OCI-LY3 (cell line): Measurements from ENCODE around the gene SAMSN1.

Experiments
- H2AFZ ChIP-seq: fragments of 200-600, 300-600 bp; shearing (Covaris generic); 2 replicates; pipeline ENCODE4 v1.6.0; 2014; ENCODE audit warnings: antibody characterized with exemption, low read depth, low read length
- H3K27ac ChIP-seq: fragments of 200-600, 300-600 bp; sonication (generic); 2 replicates; pipeline ENCODE4 v1.5.1; 2014; ENCODE audit warnings: mild to moderate bottlenecking, low read length, moderate library complexity, mixed read lengths
- H3K27me3 ChIP-seq: fragments of 200-600, 300-600 bp; sonication (generic); 2 replicates; pipeline ENCODE4 v1.6.1; 2014; ENCODE audit warnings: low read depth, low read length, mixed read lengths
- H3K36me3 ChIP-seq: fragments of 200-600, 300-600 bp; sonication (generic); replicated peaks from 2 replicates; pipeline ENCODE3; 2014; ENCODE audit warnings: low read depth, low read length, mixed read lengths
- H3K4me1 ChIP-seq: fragments of 300-600, 200-600 bp; sonication (generic); 2 replicates; pipeline ENCODE4 v1.6.1; 2014; ENCODE audit warnings: low read length, mixed read lengths
- H3K4me2 ChIP-seq: fragments of 200-600, 300-600 bp; sonication (generic); 2 replicates; pipeline ENCODE4 v1.6.1; 2014; ENCODE audit warnings: low read length, mixed read lengths
- H3K4me3 ChIP-seq: fragments of 300-600, 200-600 bp; sonication (generic); 2 replicates; pipeline ENCODE4 v1.5.1; 2014; ENCODE audit warnings: antibody characterized with exemption, mild to moderate bottlenecking, low read length, moderate library complexity
- H3K79me2 ChIP-seq: fragments of 300-600, 200-600 bp; shearing (Covaris generic); 2 replicates; pipeline ENCODE4 v1.6.1; 2014; ENCODE audit warnings: mild to moderate bottlenecking, low read length, mixed read lengths
- H3K9ac ChIP-seq: fragments of 300-600, 200-600 bp; shearing (Covaris generic); 2 replicates; pipeline ENCODE4 v1.6.0; 2014; ENCODE audit warnings: mild to moderate bottlenecking, low read length, moderate library complexity
- H3K9me3 ChIP-seq: fragments of 200-600, 300-600 bp; shearing (Covaris generic); 2 replicates; pipeline ENCODE4 v1.6.1; 2014; ENCODE audit warnings: low read length, mixed read lengths; ENCODE audit not compliant: insufficient read depth
- H4K20me1 ChIP-seq: fragments of 200-600, 300-600 bp; sonication (generic); 2 replicates; pipeline ENCODE4 v1.6.1; 2016; ENCODE audit warnings: low read length, mixed read lengths; ENCODE audit not compliant: insufficient read depth
- CTCF ChIP-seq: fragments of 200-600, 300-600 bp; sonication (generic); IDR thresholded peaks from 2 replicates; pipeline ENCODE4 v1.5.1; 2014; ENCODE audit warnings: antibody characterized with exemption, low read length, low read depth
- EZH2phosphoT487 ChIP-seq: fragments of 200-600 bp; shearing (Covaris generic); IDR thresholded peaks from 2 replicates; pipeline ENCODE4 v1.6.1; 2018; ENCODE audit warnings: antibody characterized with exemption, mixed run types, low read depth

The SAMSN1 gene

GRCh38 chr21:14569868-14570267, 23.8 kb upstream of the SAMSN1 start:
- no peaks in the 10 kb centered on the region for H3K27me3 ChIP-seq
- H3K9ac ChIP-seq = no peak overlapping the region
- H3K9me3 ChIP-seq = no peaks in the 10 kb centered on the region
- no peak overlapping the region for H2AFZ ChIP-seq
- peaks cover 48% of the 10 kb centered on the region for H3K4me1 ChIP-seq
- H3K79me2 ChIP-seq = no peaks in the 10 kb centered on the region
- no peak overlapping the region for H3K4me3 ChIP-seq
- H3K36me3 ChIP-seq = no peaks in the 10 kb centered on the region
- TF ChIP-seq EZH2phosphoT487 (no peak), CTCF (no peak)
- H4K20me1 ChIP-seq = no peaks in the 10 kb centered on the region
- no peak overlapping the region for H3K4me2 ChIP-seq
- H3K27ac ChIP-seq = no peak overlapping the region

DNA sequence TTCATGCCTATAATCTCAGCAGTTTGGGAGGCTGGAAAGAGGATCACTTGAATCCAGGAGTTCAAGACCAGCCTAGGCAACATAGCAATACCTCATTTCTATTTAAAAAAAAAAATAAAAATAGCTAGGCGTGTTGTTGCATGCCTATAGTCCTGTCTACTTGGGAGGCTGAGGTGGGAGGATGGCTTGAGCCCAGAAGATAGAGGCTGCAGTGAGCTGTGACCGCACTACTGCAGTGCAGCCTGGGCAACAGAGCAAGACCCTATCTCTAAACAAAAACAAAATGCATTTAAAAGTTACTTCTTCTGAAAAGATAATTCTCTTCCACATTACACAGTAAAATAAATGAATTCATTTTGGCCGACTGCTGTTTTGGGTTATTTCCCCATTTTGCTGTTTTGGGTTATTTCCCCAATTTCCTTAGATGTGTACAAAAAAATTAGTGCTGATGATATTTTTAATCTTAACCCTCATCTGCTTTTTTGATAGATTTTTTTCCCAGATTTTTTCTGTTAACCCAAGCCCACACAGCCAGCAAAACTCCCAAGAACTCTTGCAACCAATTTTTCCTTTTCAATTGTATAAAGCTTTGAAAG, 23.0 kb upstream of the SAMSN1 start:
- Histone ChIP-seq H3K36me3 (no peaks in the 10 kb centered on the region), H3K9me3 (no peaks in the 10 kb centered on the region), H3K9ac (no peak overlapping the region), H3K27me3 (no peaks in the 10 kb centered on the region), H3K4me2 (peak overlapping the region; percentile 21; the same call in 1 of the 2 replicates), H4K20me1 (no peaks in the 10 kb centered on the region), H3K27ac (no peak overlapping the region), H3K79me2 (no peaks in the 10 kb centered on the region), H3K4me1 (peaks cover 48% of the 10 kb centered on the region), H3K4me3 (no peak overlapping the region), H2AFZ (no peak overlapping the region)
- TF ChIP-seq CTCF (no peak), EZH2phosphoT487 (no peak)

- no peak overlapping the region for H3K9ac ChIP-seq
- H3K36me3 ChIP-seq = no peaks in the 10 kb centered on the region
- no peaks in the 10 kb centered on the region for H3K9me3 ChIP-seq
- peak overlapping the region; percentile 11 for H3K27ac ChIP-seq
- H4K20me1 ChIP-seq = no peaks in the 10 kb centered on the region
- peaks cover 48% of the 10 kb centered on the region for H3K4me1 ChIP-seq
- H3K27me3 ChIP-seq = no peaks in the 10 kb centered on the region
- peak overlapping the region; percentile 46 for H3K4me2 ChIP-seq
- no peak for TF ChIP-seq EZH2phosphoT487
- TF ChIP-seq CTCF = no peak
- H2AFZ ChIP-seq = peak overlapping the region; percentile 64; the same call in 1 of the 2 replicates
- H3K4me3 ChIP-seq = peak overlapping the region; percentile 41; the same call in 1 of the 2 replicates
- no peaks in the 10 kb centered on the region for H3K79me2 ChIP-seq
These were observed 21.5 kb upstream of the SAMSN1 start for GRCh38 chr21:14567331-14568279.

GRCh38 chr21:14566894-14567293, 20.8 kb upstream of the SAMSN1 start:
- Histone ChIP-seq H3K4me3 (no peak overlapping the region), H3K9ac (no peak overlapping the region), H3K79me2 (no peaks in the 10 kb centered on the region), H3K27me3 (no peaks in the 10 kb centered on the region), H3K4me1 (peaks cover 42% of the 10 kb centered on the region), H3K27ac (no peak overlapping the region), H3K4me2 (no peak overlapping the region), H4K20me1 (no peaks in the 10 kb centered on the region), H3K9me3 (no peaks in the 10 kb centered on the region), H3K36me3 (no peaks in the 10 kb centered on the region), H2AFZ (no peak overlapping the region)
- TF ChIP-seq EZH2phosphoT487 (no peak), CTCF (no peak)
